Fibroblast of lung (primary cell): ENCODE measurements around the gene CDH12. TPM values are rescaled to one million over a fixed set of nuclear protein-coding genes. Genes with fewer than 3 reads are reported as not detected.

Experiments used
- DNase-seq, 2 donors: peaks; one replicate each; pipeline versions ENCODE4 v3.0.0 to v3.0.0-alpha.2; 2010; ENCODE audit warnings: low read depth in 2 of 2
- H2AFZ ChIP-seq: 2 replicates; pipeline ENCODE4 v1.5.1; 2012; ENCODE audit warnings: low read length, control low read depth, inconsistent platforms
- H3K27ac ChIP-seq: 2 replicates; pipeline ENCODE4 v1.5.1; 2011; ENCODE audit warnings: low read length, control low read depth; ENCODE audit not compliant: insufficient read depth
- H3K27me3 ChIP-seq: 2 replicates; pipeline ENCODE4 v1.5.1; 2011; ENCODE audit warnings: mild to moderate bottlenecking, low read length; ENCODE audit not compliant: control insufficient read depth, insufficient read depth
- H3K36me3 ChIP-seq: 2 replicates; pipeline ENCODE4 v1.5.1; 2011; ENCODE audit warnings: low read length; ENCODE audit not compliant: control insufficient read depth, insufficient read depth
- H3K4me1 ChIP-seq: 2 replicates; pipeline ENCODE4 v1.5.1; 2011; ENCODE audit warnings: low read length; ENCODE audit not compliant: control insufficient read depth, insufficient read depth; ENCODE audit errors: extremely low read depth
- H3K4me2 ChIP-seq: 2 replicates; pipeline ENCODE4 v1.5.1; 2011; ENCODE audit warnings: low read length, control low read depth; ENCODE audit not compliant: insufficient read depth; ENCODE audit errors: extremely low read depth
- H3K4me3 ChIP-seq, 4 experiments: fragments of 200-600 bp in 1 of 4; sonication (generic) in 1 of 4; replicated peaks in 1 of 4; 2 replicates each; pipeline ENCODE4 v1.5.1; 2011 to 2016; ENCODE audit warnings: low read length in 4 of 4, low read depth in 3 of 4, mild to moderate bottlenecking in 3 of 4, control low read depth in 2 of 4, inconsistent platforms in 1 of 4, mixed read lengths in 1 of 4; ENCODE audit not compliant: insufficient read depth in 1 of 4; ENCODE audit errors: control extremely low read depth in 1 of 4
- H3K79me2 ChIP-seq: 2 replicates; pipeline ENCODE4 v1.5.1; 2012; ENCODE audit warnings: mild to moderate bottlenecking, low read length, inconsistent platforms; ENCODE audit not compliant: control insufficient read depth, insufficient read depth
- H3K9ac ChIP-seq: 2 replicates; pipeline ENCODE4 v1.5.1; 2011; ENCODE audit warnings: mild to moderate bottlenecking, low read length, control low read depth; ENCODE audit not compliant: insufficient read depth
- H3K9me3 ChIP-seq: 2 replicates; pipeline ENCODE4 v1.5.1; 2012; ENCODE audit warnings: low read depth, low read length; ENCODE audit not compliant: control insufficient read depth, insufficient read depth
- H4K20me1 ChIP-seq: 2 replicates; pipeline ENCODE4 v1.5.1; 2011; ENCODE audit warnings: low read length; ENCODE audit not compliant: control insufficient read depth, insufficient read depth; ENCODE audit errors: extremely low read depth
- EZH2 ChIP-seq: IDR thresholded peaks from 2 replicates; pipeline ENCODE4 v1.5.1; 2012; ENCODE audit warnings: low read length, control low read depth, mild to moderate bottlenecking; ENCODE audit errors: missing control alignments
- polyA plus RNA-seq, 2 donors: library from polyadenylated mRNA; depleted of rRNA in 1 of 2; stranded (reverse) in 1 of 2; unstranded in 1 of 2; fragments of >200 nt; gene quantifications; 2 replicates each; pipeline ENCODE4 v1.2.1, GENCODE V29; 2011 to 2012; ENCODE audit warnings: missing spikeins in 1 of 2
- total RNA-seq: library from RNA; depleted of rRNA; stranded (reverse); fragments of >200 nt; gene quantifications from 2 replicates; pipeline ENCODE4 v1.2.1, GENCODE V29; 2014
- TF ChIP-seq, protein P1 (sequence below), 2 donors: IDR thresholded peaks in 1 of 2; conservative IDR thresholded peaks in 1 of 2; 1 replicate in 1 of 2; 2 replicates in 1 of 2; pipeline ENCODE4 v1.5.1; 2011 to 2012; ENCODE audit warnings: low read length in 2 of 2, control low read depth in 1 of 2, inconsistent platforms in 1 of 2, low read depth in 1 of 2, mild to moderate bottlenecking in 1 of 2

CDH12 gene
- total and polyA plus RNA-seq, 2 donors (not counting 1 experiment from before 2014, with no cell fraction given): 0.02 TPM; not detected in 1

DNA sequence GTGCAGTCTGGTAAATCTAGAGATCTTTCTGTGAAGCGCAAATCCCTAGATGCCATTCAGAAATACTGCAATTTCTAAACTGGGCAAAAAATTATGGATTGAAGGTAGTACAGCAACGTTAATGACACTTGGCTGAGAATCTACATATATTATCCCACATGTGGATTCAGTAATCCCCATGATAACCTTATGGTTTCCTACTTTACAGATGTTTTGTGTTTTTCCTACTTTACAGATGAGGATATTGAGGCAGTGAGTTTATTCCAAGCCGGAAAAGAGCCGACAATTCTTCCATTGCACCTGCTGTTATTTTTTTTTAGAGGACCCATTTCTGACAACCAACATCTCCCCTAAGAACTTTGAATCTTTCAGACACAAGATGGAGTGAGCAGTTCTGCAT lies 796.5 kb downstream of the CDH12 start:
- TF ChIP-seq, protein P1, sequence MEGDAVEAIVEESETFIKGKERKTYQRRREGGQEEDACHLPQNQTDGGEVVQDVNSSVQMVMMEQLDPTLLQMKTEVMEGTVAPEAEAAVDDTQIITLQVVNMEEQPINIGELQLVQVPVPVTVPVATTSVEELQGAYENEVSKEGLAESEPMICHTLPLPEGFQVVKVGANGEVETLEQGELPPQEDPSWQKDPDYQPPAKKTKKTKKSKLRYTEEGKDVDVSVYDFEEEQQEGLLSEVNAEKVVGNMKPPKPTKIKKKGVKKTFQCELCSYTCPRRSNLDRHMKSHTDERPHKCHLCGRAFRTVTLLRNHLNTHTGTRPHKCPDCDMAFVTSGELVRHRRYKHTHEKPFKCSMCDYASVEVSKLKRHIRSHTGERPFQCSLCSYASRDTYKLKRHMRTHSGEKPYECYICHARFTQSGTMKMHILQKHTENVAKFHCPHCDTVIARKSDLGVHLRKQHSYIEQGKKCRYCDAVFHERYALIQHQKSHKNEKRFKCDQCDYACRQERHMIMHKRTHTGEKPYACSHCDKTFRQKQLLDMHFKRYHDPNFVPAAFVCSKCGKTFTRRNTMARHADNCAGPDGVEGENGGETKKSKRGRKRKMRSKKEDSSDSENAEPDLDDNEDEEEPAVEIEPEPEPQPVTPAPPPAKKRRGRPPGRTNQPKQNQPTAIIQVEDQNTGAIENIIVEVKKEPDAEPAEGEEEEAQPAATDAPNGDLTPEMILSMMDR (conservative IDR thresholded peaks at IDR 0.05 in 1 of 2, IDR thresholded peaks at IDR 0.05 in 1 of 2; ENCODE audit: low read depth in 1 of 2, low read length in 2 of 2): no peak
- no peak for TF ChIP-seq EZH2
- no peaks in the 10 kb centered on the region for H3K36me3 ChIP-seq
- no peaks in the 10 kb centered on the region for H3K27me3 ChIP-seq
- H3K4me3 ChIP-seq: no peak overlapping the region
- H3K27ac ChIP-seq: no peak overlapping the region
- no peaks in the 10 kb centered on the region for H3K79me2 ChIP-seq
- H4K20me1 ChIP-seq: no peaks in the 10 kb centered on the region
- no peak for DNase-seq
- no peaks in the 10 kb centered on the region for H3K9me3 ChIP-seq
- no peak overlapping the region for H2AFZ ChIP-seq
- no peak overlapping the region for H3K9ac ChIP-seq
- H3K4me1 ChIP-seq: no peaks in the 10 kb centered on the region
- H3K4me2 ChIP-seq: no peak overlapping the region

DNA sequence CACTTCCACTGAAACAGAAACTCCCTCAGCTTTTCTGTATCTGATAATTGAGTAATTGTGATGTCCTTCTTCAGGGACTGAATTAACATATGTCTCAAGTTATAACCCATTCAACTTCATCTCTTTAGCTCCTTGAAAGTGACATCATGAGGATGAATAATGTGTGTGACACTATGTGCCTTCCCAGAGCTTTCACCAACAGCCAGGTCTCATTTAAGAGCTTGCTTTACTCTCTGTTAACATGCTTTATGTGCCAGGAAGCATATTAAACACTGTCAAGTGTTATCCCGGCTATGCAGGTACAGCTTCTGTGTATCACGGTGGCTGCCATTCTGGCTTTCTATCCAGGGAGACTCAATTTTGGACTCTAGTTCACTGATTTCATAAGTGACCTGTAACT lies 799.9 kb downstream of the CDH12 start:
- Histone ChIP-seq H3K36me3 (no peaks in the 10 kb centered on the region), H3K4me1 (no peaks in the 10 kb centered on the region), H3K4me2 (no peak overlapping the region), H3K27ac (no peak overlapping the region), H3K4me3 (no peak overlapping the region), H3K9me3 (no peaks in the 10 kb centered on the region), H4K20me1 (no peaks in the 10 kb centered on the region), H3K27me3 (no peaks in the 10 kb centered on the region), H3K9ac (no peak overlapping the region), H3K79me2 (no peaks in the 10 kb centered on the region), H2AFZ (no peak overlapping the region)
- DNase-seq: no peak
- no peak for TF ChIP-seq EZH2
- TF ChIP-seq, protein P1 (conservative IDR thresholded peaks at IDR 0.05 in 1 of 2, IDR thresholded peaks at IDR 0.05 in 1 of 2; ENCODE audit: low read depth in 1 of 2, low read length in 2 of 2): no peak

DNA sequence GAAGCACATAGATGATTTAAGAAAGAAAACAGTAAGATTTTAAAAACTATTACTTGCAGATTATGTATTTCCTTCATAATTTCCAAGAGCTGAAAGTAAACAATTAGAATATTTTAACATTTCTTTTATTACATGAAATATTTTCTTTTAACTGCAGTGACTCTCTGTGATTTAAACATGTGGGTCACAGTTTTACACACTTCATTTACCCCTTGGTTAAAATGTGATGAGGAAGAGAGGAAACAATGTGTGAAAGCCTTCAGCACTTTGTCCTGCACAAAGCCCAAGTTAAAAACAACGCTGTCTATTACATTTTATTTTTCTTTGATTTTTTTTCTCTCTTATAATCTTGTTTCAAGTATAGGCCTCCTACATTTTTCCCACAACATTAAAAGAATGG lies 801.3 kb downstream of the CDH12 start:
- DNase-seq: no peak

More for the DNA sequence above, 801.3 kb downstream of the CDH12 start:
- Histone ChIP-seq H3K27ac (no peak overlapping the region), H3K79me2 (no peaks in the 10 kb centered on the region), H4K20me1 (no peaks in the 10 kb centered on the region), H3K27me3 (no peaks in the 10 kb centered on the region), H3K9ac (no peak overlapping the region), H2AFZ (no peak overlapping the region), H3K4me2 (no peak overlapping the region), H3K4me1 (no peaks in the 10 kb centered on the region), H3K36me3 (no peaks in the 10 kb centered on the region), H3K4me3 (no peak overlapping the region), H3K9me3 (no peaks in the 10 kb centered on the region)
- TF ChIP-seq EZH2: no peak
- TF ChIP-seq, protein P1 (conservative IDR thresholded peaks at IDR 0.05 in 1 of 2, IDR thresholded peaks at IDR 0.05 in 1 of 2; ENCODE audit: low read depth in 1 of 2, low read length in 2 of 2): no peak
